HepG2 (cell line): ENCODE data around the gene CCDC97. TPM values are rescaled to one million over a fixed set of nuclear protein-coding genes. Genes with fewer than 3 reads are reported as not detected.

Experiments
- ERF ChIP-seq: IDR thresholded peaks from 2 replicates; pipeline ENCODE4 v1.6.1; 2018; ENCODE audit warnings: missing biosample characterization, missing genetic modification reagents
- NFYB ChIP-seq: sonication (generic); formaldehyde crosslinking; IDR thresholded peaks from 2 replicates; pipeline ENCODE4 v1.4.0; 2020; ENCODE audit warnings: missing genetic modification reagents
- RORA ChIP-seq: sonication (generic); formaldehyde crosslinking; IDR thresholded peaks from 2 replicates; pipeline ENCODE4 v1.5.0; 2020; ENCODE audit warnings: mild to moderate bottlenecking, missing genetic modification reagents, moderate library complexity
- ZNF264 ChIP-seq: sonication (generic); formaldehyde crosslinking; IDR thresholded peaks from 2 replicates; pipeline ENCODE4 v1.4.0; 2020; ENCODE audit warnings: missing genetic modification reagents
- ZNF761 ChIP-seq: sonication (generic); formaldehyde crosslinking; conservative IDR thresholded peaks from 2 replicates; pipeline ENCODE4 v1.4.0; 2020; ENCODE audit warnings: mild to moderate bottlenecking, missing genetic modification reagents
- ZNF879 ChIP-seq: sonication (generic); formaldehyde crosslinking; IDR thresholded peaks from 2 replicates; pipeline ENCODE4 v1.8.1; 2023; ENCODE audit warnings: missing genetic modification reagents
- ZSCAN30 ChIP-seq: sonication (generic); formaldehyde crosslinking; IDR thresholded peaks from 2 replicates; pipeline ENCODE4 v1.5.0; 2020; ENCODE audit warnings: mild to moderate bottlenecking, missing genetic modification reagents
- polyA plus RNA-seq, 8 experiments: library from polyadenylated mRNA; depleted of rRNA in 3 of 8; stranded (reverse) in 7 of 8; unstranded in 1 of 8; fragments of >200 nt; fragmentation: Illumina TruSeq in 4 of 8; extraction: Trizol in 4 of 8; gene quantifications; 2 replicates each; pipeline versions ENCODE4 v1.2.1 to v1.2.3, GENCODE V29; 2011 to 2016; ENCODE audit warnings: low read depth in 4 of 8, missing spikeins in 1 of 8, mixed read lengths in 1 of 8; ENCODE audit not compliant: insufficient read depth in 1 of 8
- total RNA-seq, 5 experiments: library from RNA; depleted of rRNA; stranded (reverse); fragments of >200 nt; fragmentation: Illumina TruSeq; extraction: Trizol; gene quantifications; 2 replicates each; pipeline ENCODE4 v1.2.3, GENCODE V29; 2016; ENCODE audit warnings: low read depth in 1 of 5
- TF ChIP-seq, protein P1 (sequence below): sonication (generic); formaldehyde crosslinking; IDR thresholded peaks from 2 replicates; pipeline ENCODE4 v1.9.0; 2021; ENCODE audit warnings: missing genetic modification reagents, mild to moderate bottlenecking, borderline replicate concordance
- TF ChIP-seq, protein P2 (sequence below): sonication (generic); formaldehyde crosslinking; IDR thresholded peaks from 2 replicates; pipeline ENCODE4 v1.4.0; 2020; ENCODE audit warnings: mild to moderate bottlenecking, missing genetic modification reagents, borderline replicate concordance
- TF ChIP-seq, protein P3 (sequence below): sonication (generic); formaldehyde crosslinking; IDR thresholded peaks from 2 replicates; pipeline ENCODE4 v1.4.0; 2020; ENCODE audit warnings: missing genetic modification reagents, mild to moderate bottlenecking, borderline replicate concordance
- TF ChIP-seq, protein P4 (sequence below), 2 experiments: fragments of 450-650 bp in 1 of 2; sonication (generic) in 1 of 2; formaldehyde crosslinking in 1 of 2; IDR thresholded peaks; 2 replicates each; pipeline versions ENCODE4 v1.6.1 to v1.8.0; 2016 to 2022; ENCODE audit warnings: antibody characterized with exemption in 1 of 2, mild to moderate bottlenecking in 1 of 2, missing genetic modification reagents in 1 of 2

Gene CCDC97
- total and polyA plus RNA-seq, 2 of the 13 experiments (the other 11 are each of a cell fraction or from before 2014, with no cell fraction given), result 6.2 to 7.3 TPM

DNA sequence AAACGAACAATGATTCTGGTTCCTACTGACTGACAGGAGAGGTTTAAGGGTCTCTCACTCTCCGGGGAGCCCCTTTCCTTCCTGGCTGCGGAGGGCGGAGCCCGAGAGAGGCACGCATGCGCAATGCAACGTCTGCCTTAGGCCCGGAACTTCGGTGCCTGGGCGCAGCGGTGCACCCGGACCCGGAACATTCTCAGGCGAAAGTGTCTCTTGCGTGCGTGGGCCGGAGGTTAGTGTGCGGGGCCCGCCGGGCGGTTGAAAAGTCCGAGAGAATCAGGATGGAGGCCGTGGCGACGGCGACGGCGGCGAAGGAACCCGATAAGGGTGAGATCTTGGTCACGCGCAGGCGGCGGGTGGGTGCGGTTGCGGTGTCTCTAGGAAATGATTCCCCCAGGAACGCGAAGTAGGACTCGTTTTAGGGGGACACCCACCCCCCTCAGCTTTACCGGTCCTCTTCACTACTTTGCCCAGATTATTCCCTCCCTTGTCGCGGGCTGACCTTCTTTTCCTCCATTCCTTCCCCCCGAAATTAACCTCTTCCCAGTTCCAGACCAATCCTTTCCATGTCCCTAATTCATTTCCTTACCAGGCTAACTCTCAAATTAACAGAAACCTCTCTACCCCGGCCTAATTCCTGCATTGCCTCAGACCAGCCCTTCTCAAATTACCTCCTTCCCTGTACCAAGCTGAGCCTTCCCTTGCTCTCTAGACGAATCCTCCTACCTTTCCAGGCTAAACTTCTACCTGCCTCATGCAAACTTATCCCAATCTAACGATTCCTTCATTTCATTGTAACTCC, at the start of gene CCDC97 (continued):
- TF ChIP-seq, protein P1, sequence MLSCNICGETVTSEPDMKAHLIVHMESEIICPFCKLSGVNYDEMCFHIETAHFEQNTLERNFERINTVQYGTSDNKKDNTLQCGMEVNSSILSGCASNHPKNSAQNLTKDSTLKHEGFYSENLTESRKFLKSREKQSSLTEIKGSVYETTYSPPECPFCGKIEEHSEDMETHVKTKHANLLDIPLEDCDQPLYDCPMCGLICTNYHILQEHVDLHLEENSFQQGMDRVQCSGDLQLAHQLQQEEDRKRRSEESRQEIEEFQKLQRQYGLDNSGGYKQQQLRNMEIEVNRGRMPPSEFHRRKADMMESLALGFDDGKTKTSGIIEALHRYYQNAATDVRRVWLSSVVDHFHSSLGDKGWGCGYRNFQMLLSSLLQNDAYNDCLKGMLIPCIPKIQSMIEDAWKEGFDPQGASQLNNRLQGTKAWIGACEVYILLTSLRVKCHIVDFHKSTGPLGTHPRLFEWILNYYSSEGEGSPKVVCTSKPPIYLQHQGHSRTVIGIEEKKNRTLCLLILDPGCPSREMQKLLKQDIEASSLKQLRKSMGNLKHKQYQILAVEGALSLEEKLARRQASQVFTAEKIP (CRISPR knock-in tag), result no peak
- TF ChIP-seq ZNF264 (CRISPR knock-in tag), result peak; percentile 79; the same call in 1 of the 2 replicates
- TF ChIP-seq, protein P2, sequence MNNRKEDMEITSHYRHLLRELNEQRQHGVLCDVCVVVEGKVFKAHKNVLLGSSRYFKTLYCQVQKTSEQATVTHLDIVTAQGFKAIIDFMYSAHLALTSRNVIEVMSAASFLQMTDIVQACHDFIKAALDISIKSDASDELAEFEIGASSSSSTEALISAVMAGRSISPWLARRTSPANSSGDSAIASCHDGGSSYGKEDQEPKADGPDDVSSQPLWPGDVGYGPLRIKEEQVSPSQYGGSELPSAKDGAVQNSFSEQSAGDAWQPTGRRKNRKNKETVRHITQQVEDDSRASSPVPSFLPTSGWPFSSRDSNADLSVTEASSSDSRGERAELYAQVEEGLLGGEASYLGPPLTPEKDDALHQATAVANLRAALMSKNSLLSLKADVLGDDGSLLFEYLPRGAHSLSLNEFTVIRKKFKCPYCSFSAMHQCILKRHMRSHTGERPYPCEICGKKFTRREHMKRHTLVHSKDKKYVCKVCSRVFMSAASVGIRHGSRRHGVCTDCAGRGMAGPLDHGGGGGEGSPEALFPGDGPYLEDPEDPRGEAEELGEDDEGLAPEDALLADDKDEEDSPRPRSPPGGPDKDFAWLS (CRISPR knock-in tag), result no peak
- peak; percentile 16; the same call in 1 of the 2 replicates for TF ChIP-seq NFYB
- no peak for TF ChIP-seq ZSCAN30 (CRISPR knock-in tag)
- TF ChIP-seq RORA (CRISPR knock-in tag), result no peak
- TF ChIP-seq ZNF761 (CRISPR knock-in tag), result no peak
- TF ChIP-seq ZNF879, result peak; percentile 93
- 0 out of 2 replicates have a peak, but pooled peaks have one; percentile 51 for TF ChIP-seq ERF (CRISPR knock-in tag)
- TF ChIP-seq, protein P3, sequence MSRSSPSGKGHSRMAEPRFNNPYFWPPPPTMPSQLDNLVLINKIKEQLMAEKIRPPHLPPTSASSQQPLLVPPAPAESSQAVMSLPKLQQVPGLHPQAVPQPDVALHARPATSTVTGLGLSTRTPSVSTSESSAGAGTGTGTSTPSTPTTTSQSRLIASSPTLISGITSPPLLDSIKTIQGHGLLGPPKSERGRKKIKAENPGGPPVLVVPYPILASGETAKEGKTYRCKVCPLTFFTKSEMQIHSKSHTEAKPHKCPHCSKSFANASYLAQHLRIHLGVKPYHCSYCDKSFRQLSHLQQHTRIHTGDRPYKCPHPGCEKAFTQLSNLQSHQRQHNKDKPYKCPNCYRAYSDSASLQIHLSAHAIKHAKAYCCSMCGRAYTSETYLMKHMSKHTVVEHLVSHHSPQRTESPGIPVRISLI (CRISPR knock-in tag), result peak; percentile 43; the same call in 1 of the 2 replicates
- TF ChIP-seq, protein P4, sequence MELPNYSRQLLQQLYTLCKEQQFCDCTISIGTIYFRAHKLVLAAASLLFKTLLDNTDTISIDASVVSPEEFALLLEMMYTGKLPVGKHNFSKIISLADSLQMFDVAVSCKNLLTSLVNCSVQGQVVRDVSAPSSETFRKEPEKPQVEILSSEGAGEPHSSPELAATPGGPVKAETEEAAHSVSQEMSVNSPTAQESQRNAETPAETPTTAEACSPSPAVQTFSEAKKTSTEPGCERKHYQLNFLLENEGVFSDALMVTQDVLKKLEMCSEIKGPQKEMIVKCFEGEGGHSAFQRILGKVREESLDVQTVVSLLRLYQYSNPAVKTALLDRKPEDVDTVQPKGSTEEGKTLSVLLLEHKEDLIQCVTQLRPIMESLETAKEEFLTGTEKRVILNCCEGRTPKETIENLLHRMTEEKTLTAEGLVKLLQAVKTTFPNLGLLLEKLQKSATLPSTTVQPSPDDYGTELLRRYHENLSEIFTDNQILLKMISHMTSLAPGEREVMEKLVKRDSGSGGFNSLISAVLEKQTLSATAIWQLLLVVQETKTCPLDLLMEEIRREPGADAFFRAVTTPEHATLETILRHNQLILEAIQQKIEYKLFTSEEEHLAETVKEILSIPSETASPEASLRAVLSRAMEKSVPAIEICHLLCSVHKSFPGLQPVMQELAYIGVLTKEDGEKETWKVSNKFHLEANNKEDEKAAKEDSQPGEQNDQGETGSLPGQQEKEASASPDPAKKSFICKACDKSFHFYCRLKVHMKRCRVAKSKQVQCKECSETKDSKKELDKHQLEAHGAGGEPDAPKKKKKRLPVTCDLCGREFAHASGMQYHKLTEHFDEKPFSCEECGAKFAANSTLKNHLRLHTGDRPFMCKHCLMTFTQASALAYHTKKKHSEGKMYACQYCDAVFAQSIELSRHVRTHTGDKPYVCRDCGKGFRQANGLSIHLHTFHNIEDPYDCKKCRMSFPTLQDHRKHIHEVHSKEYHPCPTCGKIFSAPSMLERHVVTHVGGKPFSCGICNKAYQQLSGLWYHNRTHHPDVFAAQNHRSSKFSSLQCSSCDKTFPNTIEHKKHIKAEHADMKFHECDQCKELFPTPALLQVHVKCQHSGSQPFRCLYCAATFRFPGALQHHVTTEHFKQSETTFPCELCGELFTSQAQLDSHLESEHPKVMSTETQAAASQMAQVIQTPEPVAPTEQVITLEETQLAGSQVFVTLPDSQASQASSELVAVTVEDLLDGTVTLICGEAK (IDR thresholded peaks at IDR 0.05), result peak; percentile 62
- TF ChIP-seq, protein P4 (CRISPR knock-in tag; IDR thresholded peaks at IDR 0.05), result peak; percentile 88
